Measurements from ENCODE around the gene FCHO1.

FCHO1 gene

GRCh38 chr19:17719730-17720400 is 31.4 kb upstream of the FCHO1 start:
- peak overlapping the region; percentile 82 to 98 (median 93) for H3K27ac ChIP-seq
- H3K27me3 ChIP-seq = no peaks in the 10 kb centered on the region
- H4K20me1 ChIP-seq = peaks cover 21 to 51% (median 36%) of the 10 kb centered on the region in 11 experiments; a peak in 21 of 22 replicates
- peaks cover 0 to 4% (median 0%) of the 10 kb centered on the region in 11 experiments; a peak in 1 of 22 replicates for H3K9me3 ChIP-seq (replicated peaks in 1 of 11)
- peaks cover 69 to 77% (median 74%) of the 10 kb centered on the region in 10 experiments for H3K4me1 ChIP-seq
- peak overlapping the region; percentile 94 to 99 (median 97) for H3K4me2 ChIP-seq
- peaks cover 22 to 45% (median 34%) of the 10 kb centered on the region in 11 experiments for H3K36me3 ChIP-seq
- H3K4me3 ChIP-seq = peak overlapping the region; percentile 96 to 100 (median 99)
- peak overlapping the region; percentile 86 to 100 (median 95) for H3K9ac ChIP-seq
- no peak for TF ChIP-seq Cebpa-rat (IDR thresholded peaks at IDR 0.05)

GRCh38 chr19:17720440-17720839 is 30.8 kb upstream of the FCHO1 start:
- H3K4me1 ChIP-seq = peaks cover 69 to 80% (median 76%) of the 10 kb centered on the region in 10 experiments

GRCh38 chr19:17721111-17721628 is 30.1 kb upstream of the FCHO1 start:
- H4K20me1 ChIP-seq = peaks cover 34 to 64% (median 49%) of the 10 kb centered on the region in 11 experiments
- H3K36me3 ChIP-seq = peaks cover 35 to 58% (median 47%) of the 10 kb centered on the region in 11 experiments
- H3K4me2 ChIP-seq = peak overlapping the region; percentile 94 to 99 (median 97)
- peak overlapping the region; percentile 96 to 100 (median 99) for H3K4me3 ChIP-seq
- H3K9ac ChIP-seq = peak overlapping the region; percentile 86 to 100 (median 95)
- no peaks in the 10 kb centered on the region for H3K27me3 ChIP-seq
- peaks cover 69 to 84% (median 75%) of the 10 kb centered on the region in 10 experiments for H3K4me1 ChIP-seq
- H3K27ac ChIP-seq = peak overlapping the region; percentile 82 to 98 (median 93)
- peaks cover 0 to 4% (median 0%) of the 10 kb centered on the region in 11 experiments; a peak in 1 of 22 replicates for H3K9me3 ChIP-seq (replicated peaks in 1 of 11)
- TF ChIP-seq Cebpa-rat (IDR thresholded peaks at IDR 0.05) = no peak

More at GRCh38 chr19:17720440-17720839, 30.8 kb upstream of the FCHO1 start:
- H3K27me3 ChIP-seq = no peaks in the 10 kb centered on the region
- H3K4me3 ChIP-seq = peak overlapping the region; percentile 96 to 100 (median 99)
- peak overlapping the region; percentile 94 to 99 (median 97) for H3K4me2 ChIP-seq
- H3K36me3 ChIP-seq = peaks cover 28 to 50% (median 40%) of the 10 kb centered on the region in 11 experiments
- no peak for TF ChIP-seq Cebpa-rat (IDR thresholded peaks at IDR 0.05)
- H3K27ac ChIP-seq = peak overlapping the region; percentile 82 to 98 (median 93)
- peak overlapping the region; percentile 86 to 100 (median 95) for H3K9ac ChIP-seq
- peaks cover 26 to 57% (median 42%) of the 10 kb centered on the region in 11 experiments for H4K20me1 ChIP-seq
- peaks cover 0 to 4% (median 0%) of the 10 kb centered on the region in 11 experiments; a peak in 1 of 22 replicates for H3K9me3 ChIP-seq (replicated peaks in 1 of 11)

- Histone ChIP-seq H4K20me1 (peaks cover 40 to 71% (median 56%) of the 10 kb centered on the region in 11 experiments), H3K4me1 (peaks cover 64 to 84% (median 73%) of the 10 kb centered on the region in 10 experiments), H3K9ac (peak overlapping the region; percentile 86 to 100 (median 95)), H3K27me3 (no peaks in the 10 kb centered on the region), H3K36me3 (peaks cover 42 to 64% (median 54%) of the 10 kb centered on the region in 11 experiments), H3K4me3 (peak overlapping the region; percentile 96 to 100 (median 99); a peak in 19 of 20 replicates), H3K4me2 (peak overlapping the region; percentile 94 to 99 (median 97)), H3K9me3 (replicated peaks in 1 of 11) (peaks cover 0 to 4% (median 0%) of the 10 kb centered on the region in 11 experiments; a peak in 1 of 22 replicates), H3K27ac (peak overlapping the region; percentile 82 to 98 (median 93); a peak in 21 of 22 replicates)
- TF ChIP-seq Cebpa-rat (IDR thresholded peaks at IDR 0.05) = peak in 8 of 11 experiments; percentile 43 to 97 (median 84); a peak in 14 of 22 replicates
These were observed 29.5 kb upstream of the FCHO1 start for GRCh38 chr19:17721821-17722220.

GRCh38 chr19:17722655-17723240 is 28.5 kb upstream of the FCHO1 start:
- H3K9ac ChIP-seq = peak overlapping the region; percentile 86 to 100 (median 95); a peak in 21 of 22 replicates

GRCh38 chr19:17724655-17725054 is 26.6 kb upstream of the FCHO1 start:
- Histone ChIP-seq H3K9ac (peak overlapping the region in 10 of 11 experiments; percentile 9 to 100 (median 78); a peak in 18 of 22 replicates), H3K4me3 (no peak overlapping the region), H3K27me3 (no peaks in the 10 kb centered on the region), H3K4me2 (peak overlapping the region in 8 of 11 experiments; percentile 9 to 99 (median 97); a peak in 14 of 22 replicates), H3K9me3 (replicated peaks in 1 of 11) (peaks cover 0 to 4% (median 0%) of the 10 kb centered on the region in 11 experiments; a peak in 1 of 22 replicates), H4K20me1 (peaks cover 69 to 99% (median 82%) of the 10 kb centered on the region in 11 experiments), H3K36me3 (peaks cover 70 to 92% (median 82%) of the 10 kb centered on the region in 11 experiments), H3K27ac (peak overlapping the region in 10 of 11 experiments; percentile 54 to 98 (median 93); a peak in 20 of 22 replicates), H3K4me1 (peaks cover 43 to 89% (median 79%) of the 10 kb centered on the region in 10 experiments)
- TF ChIP-seq Cebpa-rat (IDR thresholded peaks at IDR 0.05) = no peak

More at GRCh38 chr19:17722655-17723240, 28.5 kb upstream of the FCHO1 start:
- Histone ChIP-seq H3K4me3 (peak overlapping the region in 8 of 10 experiments; percentile 98 to 100 (median 99); a peak in 14 of 20 replicates), H4K20me1 (peaks cover 50 to 80% (median 65%) of the 10 kb centered on the region in 11 experiments), H3K4me1 (peaks cover 55 to 84% (median 74%) of the 10 kb centered on the region in 10 experiments), H3K27me3 (no peaks in the 10 kb centered on the region), H3K27ac (peak overlapping the region in 10 of 11 experiments; percentile 54 to 98 (median 93); a peak in 20 of 22 replicates), H3K36me3 (peaks cover 51 to 73% (median 63%) of the 10 kb centered on the region in 11 experiments), H3K9me3 (replicated peaks in 1 of 11) (peaks cover 0 to 4% (median 0%) of the 10 kb centered on the region in 11 experiments; a peak in 1 of 22 replicates), H3K4me2 (peak overlapping the region; percentile 94 to 99 (median 97))
- TF ChIP-seq Cebpa-rat (IDR thresholded peaks at IDR 0.05) = no peak

- Histone ChIP-seq H3K27ac (peak overlapping the region in 9 of 11 experiments; percentile 82 to 98 (median 93); a peak in 14 of 22 replicates), H4K20me1 (peaks cover 70 to 99% (median 82%) of the 10 kb centered on the region in 11 experiments), H3K9ac (peak overlapping the region in 5 of 11 experiments; percentile 9 to 98 (median 65); a peak in 6 of 22 replicates), H3K36me3 (peaks cover 79 to 95% (median 91%) of the 10 kb centered on the region in 11 experiments), H3K9me3 (replicated peaks in 1 of 11) (peaks cover 0 to 4% (median 0%) of the 10 kb centered on the region in 11 experiments; a peak in 1 of 22 replicates), H3K4me3 (no peak overlapping the region), H3K4me2 (peak overlapping the region in 1 of 11 experiments; percentile 29; a peak in 1 of 22 replicates), H3K4me1 (peaks cover 41 to 98% (median 86%) of the 10 kb centered on the region in 10 experiments), H3K27me3 (no peaks in the 10 kb centered on the region)
- no peak for TF ChIP-seq Cebpa-rat (IDR thresholded peaks at IDR 0.05)
These were observed 25.7 kb upstream of the FCHO1 start for GRCh38 chr19:17725422-17726078.

All from BLaER1 treated with 17β-estradiol and CSF1 and Interleukin-3, amounts not matched to agents 10 nM and 100 nM (cell line).